Retinal pigment epithelial cell (primary cell): ENCODE results near the gene ZNF599.

Experiments used
- DNase-seq: peaks from one replicate; pipeline ENCODE4 v3.0.0-alpha.2; 2010; ENCODE audit warnings: low read depth
- H3K4me3 ChIP-seq: 2 replicates; pipeline ENCODE4 v1.5.1; 2011; ENCODE audit warnings: mild to moderate bottlenecking, low read length, control low read depth, moderate library complexity
- CTCF ChIP-seq: conservative IDR thresholded peaks from 2 replicates; pipeline ENCODE4 v1.5.1; 2011; ENCODE audit warnings: low read depth, low read length, control low read depth, inconsistent platforms

The ZNF599 gene

GRCh38 chr19:34794066-34794960 lies 21.3 kb upstream of the ZNF599 start:
- no peak overlapping the region for H3K4me3 ChIP-seq
- no peak for TF ChIP-seq CTCF
- no peak for DNase-seq

- no peak for TF ChIP-seq CTCF
- H3K4me3 ChIP-seq, result no peak overlapping the region
- no peak for DNase-seq
Observed at GRCh38 chr19:34793565-34793964, 20.6 kb upstream of the ZNF599 start.

GRCh38 chr19:34788074-34788473 lies 15.1 kb upstream of the ZNF599 start:
- no peak for DNase-seq
- TF ChIP-seq CTCF, result no peak
- no peak overlapping the region for H3K4me3 ChIP-seq

- no peak for TF ChIP-seq CTCF
- no peak overlapping the region for H3K4me3 ChIP-seq
- DNase-seq, result no peak
Observed at GRCh38 chr19:34787059-34787824, 14.2 kb upstream of the ZNF599 start.

GRCh38 chr19:34786236-34786635 lies 13.2 kb upstream of the ZNF599 start:
- no peak overlapping the region for H3K4me3 ChIP-seq
- TF ChIP-seq CTCF, result no peak
- no peak for DNase-seq

GRCh38 chr19:34779652-34780051 lies 6.6 kb upstream of the ZNF599 start:
- no peak for DNase-seq
- no peak overlapping the region for H3K4me3 ChIP-seq
- no peak for TF ChIP-seq CTCF
